Measurements from ENCODE around the gene MYOM3.

The MYOM3 gene

GRCh38 chr1:24138476-24139221 lies 26.7 kb upstream of the MYOM3 start:
- no peak for DNase-seq

- DNase-seq, result no peak
These were observed 25.1 kb upstream of the MYOM3 start for GRCh38 chr1:24136956-24137539.

- DNase-seq, result no peak
These were observed 22.4 kb upstream of the MYOM3 start for GRCh38 chr1:24134376-24134775.

- no peak for DNase-seq
These were observed 21.9 kb upstream of the MYOM3 start for GRCh38 chr1:24133819-24134218.

- DNase-seq, result no peak
These were observed 18.4 kb upstream of the MYOM3 start for GRCh38 chr1:24130385-24130784.

GRCh38 chr1:24127801-24128363 lies 15.9 kb upstream of the MYOM3 start:
- DNase-seq, result no peak

GRCh38 chr1:24127134-24127800 lies 15.3 kb upstream of the MYOM3 start:
- no peak for DNase-seq

- DNase-seq, result no peak
These were observed 14.7 kb upstream of the MYOM3 start for GRCh38 chr1:24126672-24127023.

GRCh38 chr1:24126018-24126671 lies 14.2 kb upstream of the MYOM3 start:
- no peak for DNase-seq

GRCh38 chr1:24125456-24125855 lies 13.5 kb upstream of the MYOM3 start:
- no peak for DNase-seq

- DNase-seq, result no peak
These were observed 13.0 kb upstream of the MYOM3 start for GRCh38 chr1:24124980-24125379.

- DNase-seq, result no peak
These were observed 11.7 kb upstream of the MYOM3 start for GRCh38 chr1:24123611-24124010.

- DNase-seq, result no peak
These were observed 10.8 kb upstream of the MYOM3 start for GRCh38 chr1:24122776-24123175.

- no peak for DNase-seq
These were observed 9.5 kb upstream of the MYOM3 start for GRCh38 chr1:24121406-24121805.

GRCh38 chr1:24120965-24121364 lies 9.0 kb upstream of the MYOM3 start:
- no peak for DNase-seq

- DNase-seq, result no peak
These were observed 8.2 kb upstream of the MYOM3 start for GRCh38 chr1:24119859-24120756.

- DNase-seq, result no peak
These were observed 7.5 kb upstream of the MYOM3 start for GRCh38 chr1:24119489-24119858.

- no peak for DNase-seq
These were observed 6.7 kb upstream of the MYOM3 start for GRCh38 chr1:24118410-24119242.

- DNase-seq, result no peak
These were observed 5.9 kb upstream of the MYOM3 start for GRCh38 chr1:24117722-24118409.

GRCh38 chr1:24117132-24117531 lies 5.2 kb upstream of the MYOM3 start:
- no peak for DNase-seq

- DNase-seq, result no peak
These were observed 2.8 kb upstream of the MYOM3 start for GRCh38 chr1:24114753-24115152.
